ENCODE data around the gene GPR146.

GPR146 gene

GRCh38 chr7:1052031-1052818, 7.9 kb downstream of the GPR146 start:
- no peak for TF ChIP-seq GATA1 (IDR thresholded peaks at IDR 0.05; ENCODE audit: low read depth, low read length)
- no peak for TF ChIP-seq POLR2A (IDR thresholded peaks at IDR 0.05; ENCODE audit: low read length)
- no peak for DNase-seq

DNA sequence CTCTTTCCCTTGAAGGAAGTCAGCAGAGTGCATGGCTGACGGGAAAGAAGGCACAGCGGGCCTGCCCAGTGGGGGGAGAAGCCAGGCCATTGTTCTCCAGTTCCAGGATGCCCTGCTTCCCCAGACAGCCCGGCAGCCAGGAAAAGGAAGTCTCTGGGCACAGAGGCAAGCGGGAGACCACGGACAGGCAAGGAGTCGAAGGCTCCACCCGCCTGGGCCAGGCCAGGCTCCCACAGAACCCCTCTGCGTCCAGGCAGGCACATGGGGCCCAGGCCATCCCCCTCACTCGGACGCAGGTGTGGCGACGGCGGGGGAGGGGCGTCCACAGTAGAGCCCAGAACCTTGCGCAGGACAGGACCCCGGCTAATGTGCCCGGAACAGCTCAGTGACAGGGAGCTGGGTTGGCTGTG, 8.7 kb downstream of the GPR146 start:
- no peak for TF ChIP-seq POLR2A (IDR thresholded peaks at IDR 0.05; ENCODE audit: low read length)
- TF ChIP-seq GATA1 (IDR thresholded peaks at IDR 0.05; ENCODE audit: low read depth, low read length), result no peak
- DNase-seq, result no peak

- TF ChIP-seq POLR2A (IDR thresholded peaks at IDR 0.05; ENCODE audit: low read length) (no peak), GATA1 (IDR thresholded peaks at IDR 0.05; ENCODE audit: low read depth, low read length) (no peak)
- DNase-seq, result no peak
Observed at GRCh38 chr7:1053816-1054370, 9.5 kb downstream of the GPR146 start.

DNA sequence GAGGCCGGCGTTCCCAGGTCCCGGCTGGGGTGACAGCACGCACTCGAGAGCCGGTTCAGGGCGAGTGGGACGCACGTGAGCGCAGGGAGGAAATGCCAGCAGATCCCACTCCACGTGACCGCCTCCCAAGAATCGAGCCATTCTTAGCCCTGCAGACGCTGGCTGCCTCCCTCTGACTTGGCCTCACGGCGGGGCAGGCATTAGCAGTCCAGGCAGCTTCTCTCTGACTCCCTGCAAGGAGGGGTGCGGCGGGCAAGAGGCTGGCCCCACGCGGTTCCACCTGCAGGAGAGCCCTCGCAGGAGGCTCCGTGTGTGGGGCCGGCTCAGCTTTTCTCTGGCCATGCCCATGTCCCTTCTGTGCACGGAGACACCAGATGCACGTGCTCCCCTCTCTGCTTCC, 10.1 kb downstream of the GPR146 start:
- DNase-seq, result peak; percentile 48 to 59
- TF ChIP-seq POLR2A (IDR thresholded peaks at IDR 0.05; ENCODE audit: low read length), result no peak
- no peak for TF ChIP-seq GATA1 (IDR thresholded peaks at IDR 0.05; ENCODE audit: low read depth, low read length)

GRCh38 chr7:1054861-1055450, 10.6 kb downstream of the GPR146 start:
- DNase-seq, result peak; percentile 95 to 97
- peak; percentile 79 for TF ChIP-seq GATA1 (IDR thresholded peaks at IDR 0.05; ENCODE audit: low read depth, low read length)
- TF ChIP-seq POLR2A (IDR thresholded peaks at IDR 0.05; ENCODE audit: low read length), result peak; percentile 44

GRCh38 chr7:1055491-1055955, 11.2 kb downstream of the GPR146 start:
- peak; percentile 56 to 59 for DNase-seq
- TF ChIP-seq GATA1 (IDR thresholded peaks at IDR 0.05; ENCODE audit: low read depth, low read length) (no peak), POLR2A (IDR thresholded peaks at IDR 0.05; ENCODE audit: low read length) (no peak)

DNA sequence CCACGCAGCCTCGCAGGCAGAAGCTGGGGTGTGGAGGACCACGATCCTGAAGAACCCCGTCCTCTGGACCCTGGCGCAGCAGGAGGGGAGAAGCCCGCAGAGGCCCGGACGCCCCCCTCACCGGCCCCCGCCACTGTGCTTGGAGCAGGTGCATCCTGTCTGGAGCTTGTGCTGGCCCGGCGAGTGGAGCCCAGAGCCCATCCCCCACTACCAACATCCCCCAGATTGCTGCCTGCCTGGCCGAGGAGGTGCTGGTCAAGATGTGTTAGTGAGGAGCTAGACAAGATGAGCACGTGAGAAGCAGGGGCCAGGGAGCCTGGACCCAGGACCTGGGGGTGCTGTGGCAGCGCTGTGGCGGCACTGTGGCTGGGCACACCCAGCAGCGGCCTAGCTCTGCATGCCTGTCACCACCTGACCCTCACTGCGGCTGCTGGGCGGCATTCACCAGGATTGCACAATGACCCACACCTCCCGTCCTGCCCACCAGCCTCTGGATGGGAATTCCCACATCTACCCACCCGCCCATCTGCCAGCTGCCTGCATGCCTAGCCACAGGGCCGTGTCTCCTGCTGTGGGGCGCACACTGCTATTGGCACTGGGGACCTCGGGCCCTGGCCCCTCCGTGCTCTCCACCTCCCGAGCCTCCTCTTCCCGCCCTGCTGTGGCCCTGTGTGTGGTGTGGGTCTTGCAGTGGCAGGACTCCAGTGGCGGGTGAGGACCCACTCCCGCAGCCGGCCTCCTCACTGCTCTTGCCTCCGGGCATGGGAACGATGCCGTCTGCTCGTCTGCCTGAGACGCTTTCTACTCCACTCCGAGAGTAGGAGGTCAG, 11.8 kb downstream of the GPR146 start:
- TF ChIP-seq POLR2A (IDR thresholded peaks at IDR 0.05; ENCODE audit: low read length) (no peak), GATA1 (IDR thresholded peaks at IDR 0.05; ENCODE audit: low read depth, low read length) (no peak)

GRCh38 chr7:1056785-1057410, 12.6 kb downstream of the GPR146 start:
- no peak for TF ChIP-seq POLR2A (IDR thresholded peaks at IDR 0.05; ENCODE audit: low read length)
- TF ChIP-seq GATA1 (IDR thresholded peaks at IDR 0.05; ENCODE audit: low read depth, low read length), result no peak
- no peak for DNase-seq

More for the DNA sequence above, 11.8 kb downstream of the GPR146 start:
- peak in 1 of 2 experiments; percentile 28 for DNase-seq

DNA sequence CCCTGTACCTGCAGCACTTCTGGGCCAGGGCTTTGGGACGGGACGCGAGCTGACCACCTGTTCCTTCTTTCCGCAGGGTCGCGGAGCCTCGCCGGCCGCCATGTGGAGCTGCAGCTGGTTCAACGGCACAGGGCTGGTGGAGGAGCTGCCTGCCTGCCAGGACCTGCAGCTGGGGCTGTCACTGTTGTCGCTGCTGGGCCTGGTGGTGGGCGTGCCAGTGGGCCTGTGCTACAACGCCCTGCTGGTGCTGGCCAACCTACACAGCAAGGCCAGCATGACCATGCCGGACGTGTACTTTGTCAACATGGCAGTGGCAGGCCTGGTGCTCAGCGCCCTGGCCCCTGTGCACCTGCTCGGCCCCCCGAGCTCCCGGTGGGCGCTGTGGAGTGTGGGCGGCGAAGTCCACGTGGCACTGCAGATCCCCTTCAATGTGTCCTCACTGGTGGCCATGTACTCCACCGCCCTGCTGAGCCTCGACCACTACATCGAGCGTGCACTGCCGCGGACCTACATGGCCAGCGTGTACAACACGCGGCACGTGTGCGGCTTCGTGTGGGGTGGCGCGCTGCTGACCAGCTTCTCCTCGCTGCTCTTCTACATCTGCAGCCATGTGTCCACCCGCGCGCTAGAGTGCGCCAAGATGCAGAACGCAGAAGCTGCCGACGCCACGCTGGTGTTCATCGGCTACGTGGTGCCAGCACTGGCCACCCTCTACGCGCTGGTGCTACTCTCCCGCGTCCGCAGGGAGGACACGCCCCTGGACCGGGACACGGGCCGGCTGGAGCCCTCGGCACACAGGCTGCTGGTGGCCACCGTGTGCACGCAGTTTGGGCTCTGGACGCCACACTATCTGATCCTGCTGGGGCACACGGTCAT, 13.3 kb downstream of the GPR146 start:
- TF ChIP-seq GATA1 (IDR thresholded peaks at IDR 0.05; ENCODE audit: low read depth, low read length), result no peak
- TF ChIP-seq POLR2A (IDR thresholded peaks at IDR 0.05; ENCODE audit: low read length), result no peak
- DNase-seq, result no peak

DNA sequence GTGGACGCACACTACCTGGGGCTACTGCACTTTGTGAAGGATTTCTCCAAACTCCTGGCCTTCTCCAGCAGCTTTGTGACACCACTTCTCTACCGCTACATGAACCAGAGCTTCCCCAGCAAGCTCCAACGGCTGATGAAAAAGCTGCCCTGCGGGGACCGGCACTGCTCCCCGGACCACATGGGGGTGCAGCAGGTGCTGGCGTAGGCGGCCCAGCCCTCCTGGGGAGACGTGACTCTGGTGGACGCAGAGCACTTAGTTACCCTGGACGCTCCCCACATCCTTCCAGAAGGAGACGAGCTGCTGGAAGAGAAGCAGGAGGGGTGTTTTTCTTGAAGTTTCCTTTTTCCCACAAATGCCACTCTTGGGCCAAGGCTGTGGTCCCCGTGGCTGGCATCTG, 14.0 kb downstream of the GPR146 start:
- TF ChIP-seq POLR2A (IDR thresholded peaks at IDR 0.05; ENCODE audit: low read length) (no peak), GATA1 (IDR thresholded peaks at IDR 0.05; ENCODE audit: low read depth, low read length) (no peak)
- no peak for DNase-seq

GRCh38 chr7:1058821-1059199, 14.5 kb downstream of the GPR146 start:
- peak; percentile 27 to 38 for DNase-seq
- TF ChIP-seq GATA1 (IDR thresholded peaks at IDR 0.05; ENCODE audit: low read depth, low read length) (no peak), POLR2A (IDR thresholded peaks at IDR 0.05; ENCODE audit: low read length) (no peak)

All from erythroblast (primary cell).